KMS-11 (cell line): ENCODE data around the gene ACTC1.

Source experiments
- H2AFZ ChIP-seq: fragments of 200-600 bp; sonication (generic); 2 replicates; pipeline ENCODE4 v1.6.1; 2016; ENCODE audit warnings: antibody characterized with exemption, mixed run types, low read depth
- H3K27ac ChIP-seq: fragments of 200-600 bp; sonication (generic); 2 replicates; pipeline ENCODE4 v1.6.1; 2016; ENCODE audit warnings: mild to moderate bottlenecking, mixed run types
- H3K27me3 ChIP-seq: fragments of 200-600 bp; sonication (generic); 2 replicates; pipeline ENCODE4 v1.6.1; 2017; ENCODE audit warnings: mild to moderate bottlenecking, low read depth, mixed run types, moderate library complexity; ENCODE audit not compliant: insufficient read depth
- H3K36me3 ChIP-seq: fragments of 200-600 bp; sonication (generic); 2 replicates; pipeline ENCODE4 v1.6.1; 2017; ENCODE audit warnings: mild to moderate bottlenecking, mixed run types; ENCODE audit not compliant: insufficient read depth
- H3K4me1 ChIP-seq: fragments of 200-600 bp; sonication (generic); 2 replicates; pipeline ENCODE4 v1.6.1; 2016; ENCODE audit warnings: mild to moderate bottlenecking, low read depth, mixed run types; ENCODE audit not compliant: poor library complexity, severe bottlenecking
- H3K4me2 ChIP-seq: fragments of 200-600 bp; sonication (generic); 2 replicates; pipeline ENCODE4 v1.7.0; 2016; ENCODE audit warnings: mild to moderate bottlenecking, mixed run types
- H3K4me3 ChIP-seq: fragments of 200-600 bp; sonication (generic); IDR thresholded peaks from 2 replicates; pipeline ENCODE4 v1.6.1; 2017; ENCODE audit warnings: low read depth, low read length, mixed read lengths; ENCODE audit not compliant: insufficient read depth
- H3K79me2 ChIP-seq: fragments of 200-600 bp; sonication (generic); 2 replicates; pipeline ENCODE4 v1.6.1; 2016; ENCODE audit warnings: low read depth, mixed run types; ENCODE audit not compliant: insufficient read depth
- H3K9ac ChIP-seq: fragments of 200-600 bp; sonication (generic); 2 replicates; pipeline ENCODE4 v1.6.1; 2016; ENCODE audit warnings: mild to moderate bottlenecking, mixed run types
- H4K20me1 ChIP-seq: fragments of 200-600 bp; sonication (generic); 2 replicates; pipeline ENCODE4 v1.6.1; 2016; ENCODE audit warnings: mild to moderate bottlenecking, mixed run types; ENCODE audit not compliant: insufficient read depth
- TF ChIP-seq, protein P1 (sequence below): fragments of 200-600 bp; sonication (generic); conservative IDR thresholded peaks from 2 replicates; pipeline ENCODE4 v1.6.1; 2017; ENCODE audit warnings: low read depth, mild to moderate bottlenecking, antibody characterized with exemption, low read length, moderate library complexity, mixed read lengths

Gene ACTC1

DNA sequence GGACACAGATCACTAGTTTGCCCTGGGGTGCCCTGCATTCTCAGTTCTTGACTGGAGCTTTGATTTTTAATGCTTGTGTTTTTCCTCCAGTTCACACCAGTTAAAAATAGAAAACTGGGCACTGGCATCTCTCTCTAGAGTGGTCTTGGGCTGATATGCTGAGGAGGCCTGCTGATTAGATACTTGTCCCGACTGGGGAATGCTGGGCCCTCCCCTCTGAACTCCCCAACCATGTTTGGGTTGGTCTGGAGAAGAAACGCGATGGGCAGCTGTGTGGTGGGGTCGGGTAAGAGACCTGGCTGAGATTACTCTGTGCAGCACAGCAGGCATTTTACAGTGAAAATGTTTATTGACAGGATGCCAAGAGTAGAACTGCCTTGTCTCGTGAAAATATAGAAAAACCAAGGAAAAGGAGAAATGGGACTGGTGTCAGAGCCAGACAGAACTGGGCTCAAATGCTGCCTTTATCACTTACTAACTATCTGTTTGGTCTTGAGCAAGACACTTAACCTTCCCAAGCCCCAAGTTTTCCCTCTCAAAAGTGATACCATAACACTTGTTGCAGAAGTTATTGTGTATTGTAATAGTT is 1.6 kb upstream of the ACTC1 start:
- H2AFZ ChIP-seq = no peak overlapping the region
- no peaks in the 10 kb centered on the region for H3K27me3 ChIP-seq
- H3K27ac ChIP-seq = no peak overlapping the region
- H3K36me3 ChIP-seq = no peaks in the 10 kb centered on the region
- no peak overlapping the region for H3K4me2 ChIP-seq
- H3K4me3 ChIP-seq = no peak overlapping the region
- no peak overlapping the region for H3K9ac ChIP-seq
- H3K4me1 ChIP-seq = no peaks in the 10 kb centered on the region
- TF ChIP-seq, protein P1, sequence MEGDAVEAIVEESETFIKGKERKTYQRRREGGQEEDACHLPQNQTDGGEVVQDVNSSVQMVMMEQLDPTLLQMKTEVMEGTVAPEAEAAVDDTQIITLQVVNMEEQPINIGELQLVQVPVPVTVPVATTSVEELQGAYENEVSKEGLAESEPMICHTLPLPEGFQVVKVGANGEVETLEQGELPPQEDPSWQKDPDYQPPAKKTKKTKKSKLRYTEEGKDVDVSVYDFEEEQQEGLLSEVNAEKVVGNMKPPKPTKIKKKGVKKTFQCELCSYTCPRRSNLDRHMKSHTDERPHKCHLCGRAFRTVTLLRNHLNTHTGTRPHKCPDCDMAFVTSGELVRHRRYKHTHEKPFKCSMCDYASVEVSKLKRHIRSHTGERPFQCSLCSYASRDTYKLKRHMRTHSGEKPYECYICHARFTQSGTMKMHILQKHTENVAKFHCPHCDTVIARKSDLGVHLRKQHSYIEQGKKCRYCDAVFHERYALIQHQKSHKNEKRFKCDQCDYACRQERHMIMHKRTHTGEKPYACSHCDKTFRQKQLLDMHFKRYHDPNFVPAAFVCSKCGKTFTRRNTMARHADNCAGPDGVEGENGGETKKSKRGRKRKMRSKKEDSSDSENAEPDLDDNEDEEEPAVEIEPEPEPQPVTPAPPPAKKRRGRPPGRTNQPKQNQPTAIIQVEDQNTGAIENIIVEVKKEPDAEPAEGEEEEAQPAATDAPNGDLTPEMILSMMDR = no peak
- no peaks in the 10 kb centered on the region for H3K79me2 ChIP-seq
- no peaks in the 10 kb centered on the region for H4K20me1 ChIP-seq

DNA sequence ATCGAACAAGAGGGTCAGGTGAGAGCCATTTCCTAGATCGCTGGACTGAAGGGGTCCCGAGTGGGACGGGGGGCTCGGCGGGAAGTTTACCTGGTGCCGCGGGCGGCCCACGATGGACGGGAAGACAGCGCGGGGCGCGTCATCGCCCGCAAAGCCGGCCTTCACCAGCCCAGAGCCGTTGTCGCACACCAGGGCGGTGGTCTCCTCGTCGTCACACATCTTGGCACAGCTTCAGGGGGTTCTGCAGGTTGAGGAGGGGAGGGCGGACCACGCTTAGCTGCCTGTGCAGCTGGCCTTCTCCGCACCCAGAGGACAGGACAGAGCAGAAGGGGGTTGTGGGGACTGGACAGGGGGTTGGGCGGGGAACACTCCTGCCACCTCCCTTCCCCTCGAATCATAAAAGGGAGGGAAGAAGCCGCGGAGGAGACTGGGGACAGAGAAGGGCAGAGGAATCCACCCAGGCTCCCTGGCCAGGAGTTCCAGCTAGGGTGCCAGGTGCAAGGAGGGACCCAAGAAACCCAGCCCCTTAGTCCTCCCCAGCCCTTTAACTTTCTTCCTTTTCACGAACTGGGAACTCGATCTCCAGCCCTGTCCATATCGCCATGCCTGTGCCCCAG is 651 bp downstream of the ACTC1 start:
- Histone ChIP-seq H4K20me1 (no peaks in the 10 kb centered on the region), H3K9ac (no peak overlapping the region), H3K4me3 (no peak overlapping the region), H2AFZ (no peak overlapping the region), H3K27ac (no peak overlapping the region), H3K4me2 (no peak overlapping the region), H3K4me1 (no peaks in the 10 kb centered on the region), H3K36me3 (no peaks in the 10 kb centered on the region), H3K79me2 (no peaks in the 10 kb centered on the region), H3K27me3 (no peaks in the 10 kb centered on the region)
- TF ChIP-seq, protein P1 = no peak

DNA sequence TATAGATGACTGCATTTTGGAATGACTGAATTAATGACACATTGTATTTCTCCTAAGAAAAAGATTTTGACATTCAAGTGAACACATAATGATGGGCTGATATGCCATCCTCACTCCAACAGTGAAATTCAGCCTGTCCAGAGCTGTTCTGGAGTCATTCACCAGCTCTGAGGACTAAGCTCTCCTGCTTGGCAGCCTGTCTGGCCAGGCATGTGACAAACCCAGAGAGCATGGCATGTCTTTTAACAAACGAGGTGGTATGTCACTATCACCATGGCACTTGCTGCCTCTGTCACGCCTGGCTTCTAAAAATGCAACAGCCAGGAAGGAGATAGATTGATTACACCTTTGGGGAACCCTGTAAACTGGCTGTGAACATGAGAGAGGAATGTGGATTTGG is 1.4 kb downstream of the ACTC1 start:
- no peaks in the 10 kb centered on the region for H3K79me2 ChIP-seq
- H3K4me3 ChIP-seq = no peak overlapping the region
- no peak overlapping the region for H3K27ac ChIP-seq
- H3K36me3 ChIP-seq = no peaks in the 10 kb centered on the region
- no peaks in the 10 kb centered on the region for H4K20me1 ChIP-seq
- TF ChIP-seq, protein P1 = no peak
- H3K4me2 ChIP-seq = no peak overlapping the region
- no peaks in the 10 kb centered on the region for H3K4me1 ChIP-seq
- no peak overlapping the region for H2AFZ ChIP-seq
- no peak overlapping the region for H3K9ac ChIP-seq
- no peaks in the 10 kb centered on the region for H3K27me3 ChIP-seq

DNA sequence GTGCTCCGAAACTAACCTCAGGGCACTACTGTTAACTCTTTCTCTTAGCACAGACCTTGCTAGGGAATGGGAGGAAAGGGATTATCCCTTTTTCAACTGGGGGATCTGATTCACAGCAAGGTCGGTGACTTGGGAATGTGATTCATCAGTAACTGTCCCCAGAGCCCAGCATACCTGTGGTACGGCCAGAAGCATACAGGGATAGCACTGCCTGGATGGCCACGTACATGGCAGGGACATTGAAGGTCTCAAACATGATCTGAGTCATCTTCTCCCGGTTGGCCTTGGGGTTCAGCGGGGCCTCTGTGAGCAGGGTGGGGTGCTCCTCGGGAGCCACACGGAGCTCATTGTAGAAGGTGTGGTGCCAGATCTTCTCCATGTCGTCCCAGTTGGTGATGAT is 2.3 kb downstream of the ACTC1 start:
- Histone ChIP-seq H2AFZ (no peak overlapping the region), H3K27me3 (no peaks in the 10 kb centered on the region), H3K4me2 (no peak overlapping the region), H3K4me1 (no peaks in the 10 kb centered on the region), H3K27ac (no peak overlapping the region), H3K36me3 (no peaks in the 10 kb centered on the region), H3K79me2 (no peaks in the 10 kb centered on the region), H4K20me1 (no peaks in the 10 kb centered on the region), H3K9ac (no peak overlapping the region), H3K4me3 (no peak overlapping the region)
- TF ChIP-seq, protein P1 = no peak
